NCI-H187 treated with DMSO at 0.1 percent for 48 hours (cell line): ENCODE results near the gene USP40.

Experiments used
- DNase-seq: peaks from one replicate; lab custom pipeline; 2025; lab: John Stamatoyannopoulos, UW

The USP40 gene

DNA sequence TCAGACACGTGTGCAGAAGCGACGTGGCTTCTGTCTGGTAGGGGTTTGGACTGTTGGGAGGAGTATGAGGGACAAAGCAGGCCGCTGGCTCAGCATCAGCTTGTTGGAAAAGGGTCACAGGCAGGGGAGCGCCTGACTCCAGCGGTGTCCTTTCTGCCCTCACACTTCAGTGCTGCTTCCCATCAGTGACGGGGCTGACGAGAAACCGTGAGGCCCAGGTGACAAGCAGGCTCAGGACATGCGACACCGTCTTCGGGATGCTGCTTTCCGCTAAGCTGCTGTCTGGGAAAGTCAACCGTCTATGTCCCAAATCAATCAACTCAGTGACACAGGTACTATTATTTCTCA is 90.5 kb downstream of the USP40 start:
- DNase-seq = no peak

DNA sequence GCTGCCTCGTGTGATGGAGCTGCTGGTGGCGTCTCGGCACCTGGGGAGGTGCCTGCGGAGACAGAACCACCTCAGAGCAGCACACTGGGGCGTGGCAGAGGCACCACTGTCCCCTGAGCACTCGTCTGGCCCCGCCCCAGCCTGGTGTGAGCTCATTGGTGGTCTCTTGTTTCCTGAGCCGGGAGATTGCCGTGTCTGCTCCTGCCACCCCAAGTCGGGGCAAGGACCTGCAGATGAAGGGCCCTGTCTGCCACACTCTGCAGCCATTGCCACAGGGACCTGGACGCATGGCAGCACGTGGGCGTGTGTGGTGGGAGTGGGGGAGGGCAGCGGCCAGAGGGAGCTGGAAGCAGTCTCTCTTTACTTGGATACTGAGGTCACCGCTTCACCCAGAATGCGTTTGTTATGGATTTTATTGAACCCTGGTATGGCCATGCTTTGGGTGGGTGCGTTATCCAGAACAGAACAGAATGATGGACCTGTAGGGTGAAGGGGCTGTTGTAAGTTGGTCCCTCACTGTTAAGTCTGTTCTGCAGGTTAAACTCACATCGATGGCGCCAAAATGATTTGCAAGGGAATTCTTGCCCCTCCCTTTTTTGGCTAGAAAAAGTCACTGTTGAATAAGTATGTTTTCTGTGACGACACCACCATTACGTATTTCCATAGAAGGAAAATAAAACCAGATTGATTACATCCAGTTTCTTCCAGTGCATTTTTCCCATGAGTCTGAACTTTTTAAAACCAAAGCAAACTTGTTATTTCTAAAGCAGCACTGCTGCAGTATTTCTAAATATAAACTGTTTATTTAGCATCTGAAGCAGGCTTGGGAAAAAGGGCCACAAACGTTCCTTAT is 92.0 kb downstream of the USP40 start:
- no peak for DNase-seq

DNA sequence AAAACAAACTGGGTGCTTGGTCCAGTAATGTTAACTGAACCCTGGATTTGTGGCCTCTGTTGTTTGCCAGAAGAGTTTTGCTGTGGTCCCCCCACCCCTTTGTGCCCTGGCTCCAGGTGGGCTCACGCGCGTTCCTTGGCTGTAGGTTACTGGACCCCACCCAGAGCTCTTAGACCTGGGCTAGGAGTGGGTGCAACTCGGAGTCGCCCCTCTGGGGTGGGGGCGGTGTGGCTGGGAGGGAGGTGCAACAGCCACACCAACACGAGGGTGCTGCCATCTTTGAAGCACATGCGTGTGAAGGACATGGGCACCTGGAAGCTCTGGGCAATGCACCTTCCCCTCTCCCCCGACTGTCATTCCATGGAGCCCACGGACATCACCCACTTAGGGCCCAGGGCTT is 92.7 kb downstream of the USP40 start:
- DNase-seq = no peak

DNA sequence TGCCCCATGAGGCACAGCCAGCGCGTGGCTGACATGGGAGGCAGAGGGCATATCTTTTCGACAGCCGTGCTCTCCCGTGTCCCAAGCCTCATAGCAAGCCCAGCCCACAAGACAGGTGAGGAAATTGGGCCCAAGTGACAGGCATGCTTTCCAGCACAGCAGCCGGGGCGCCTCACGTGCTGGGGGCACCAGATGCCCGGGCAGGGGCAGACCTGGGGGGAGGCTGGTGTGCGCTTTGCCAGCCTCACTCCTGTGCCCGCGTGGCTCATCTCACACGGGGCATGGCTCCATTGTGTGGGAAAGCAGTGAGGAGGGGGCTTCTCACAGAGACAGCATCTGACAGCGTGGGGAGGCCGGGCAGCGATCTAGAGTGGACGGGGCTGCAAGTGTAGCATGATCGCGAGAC is 93.2 kb downstream of the USP40 start:
- DNase-seq = no peak

DNA sequence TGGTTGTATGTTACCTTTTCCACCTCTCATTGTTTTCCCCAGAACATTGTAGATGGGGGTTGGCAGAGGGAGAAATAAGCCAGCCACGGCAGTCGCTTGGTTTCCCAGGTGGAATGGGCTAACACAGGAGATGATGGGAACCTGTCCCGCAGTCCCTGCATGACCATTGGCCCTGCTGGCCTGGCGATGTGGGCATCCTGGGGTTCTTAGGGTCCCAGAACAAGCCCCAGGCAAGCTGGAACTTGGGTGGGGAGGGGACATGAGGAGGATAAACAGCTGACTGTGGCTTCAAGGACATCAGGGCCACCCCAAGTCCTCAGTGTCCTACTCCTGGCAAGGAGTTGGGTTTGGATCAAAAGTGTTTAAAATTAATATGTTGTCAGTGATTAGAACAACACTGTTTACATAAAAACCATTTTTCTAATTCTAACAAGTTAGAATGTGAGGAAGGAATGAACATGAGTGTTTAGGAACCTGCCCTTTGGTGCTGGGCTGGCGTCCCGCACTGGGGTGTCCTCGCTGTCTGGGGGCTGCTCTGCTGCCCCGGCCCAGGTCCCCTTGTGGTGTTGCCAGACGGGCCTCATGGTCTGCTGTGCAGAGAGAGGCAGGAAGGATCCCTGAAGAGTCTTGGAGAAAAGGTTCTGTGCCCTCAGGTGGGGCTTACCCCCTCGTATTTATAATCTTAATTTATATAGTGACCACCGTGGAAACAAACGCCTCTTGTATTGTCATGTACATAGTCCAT is 95.1 kb downstream of the USP40 start:
- DNase-seq = no peak

DNA sequence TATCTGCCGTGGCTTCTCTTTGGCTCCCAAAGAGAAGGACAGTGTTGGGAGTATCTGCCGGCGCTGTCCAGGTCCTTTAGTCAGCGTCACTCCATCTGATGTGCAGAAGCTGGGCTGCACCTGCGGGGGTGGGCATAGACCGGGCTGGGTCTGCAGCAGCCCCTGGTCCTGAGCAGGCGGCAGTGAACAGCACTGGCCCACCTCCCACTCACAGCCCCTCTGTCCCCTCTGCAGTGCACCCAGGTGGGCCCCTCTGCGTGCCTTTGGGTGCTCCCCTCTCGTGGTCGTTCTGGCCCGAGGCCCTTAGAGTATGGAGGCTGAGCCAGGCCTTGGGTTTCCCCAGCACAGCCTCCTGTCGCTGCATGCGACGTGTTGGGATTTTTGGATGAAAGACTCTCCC is 95.7 kb downstream of the USP40 start:
- no peak for DNase-seq

DNA sequence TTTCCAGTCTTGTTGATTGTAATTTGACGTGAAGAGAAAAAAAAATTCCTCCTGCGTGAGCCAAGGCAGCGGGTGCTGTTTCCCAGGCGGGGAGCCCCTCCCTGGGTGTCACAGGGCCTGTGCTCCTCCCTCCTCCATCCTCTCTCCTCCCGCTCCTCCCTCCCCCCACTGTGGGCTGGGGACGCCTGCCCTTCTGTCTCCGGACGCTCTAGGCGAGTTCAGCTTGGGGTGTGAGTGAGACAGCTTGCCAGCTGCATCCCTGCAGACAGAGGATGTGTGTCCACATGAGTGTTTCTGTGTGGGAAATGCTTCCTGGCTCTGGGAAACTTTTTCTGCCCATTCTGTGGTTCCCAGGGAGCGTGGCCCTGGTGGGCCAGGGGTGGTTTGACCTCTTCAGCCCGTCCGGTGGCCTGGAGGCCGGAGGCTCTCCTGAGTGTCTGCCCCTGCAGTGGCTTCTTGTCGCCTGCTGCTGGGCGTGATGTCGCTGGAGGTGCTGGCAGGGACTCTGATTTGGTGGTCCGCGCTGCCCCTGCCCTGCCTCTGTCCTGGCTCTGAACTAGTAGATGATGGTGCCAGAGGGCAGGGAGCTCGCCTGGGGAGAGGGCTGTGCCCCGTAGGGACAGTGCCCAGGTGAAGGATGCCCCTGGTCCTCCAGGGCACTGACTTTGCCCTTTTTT is 96.4 kb downstream of the USP40 start:
- no peak for DNase-seq

DNA sequence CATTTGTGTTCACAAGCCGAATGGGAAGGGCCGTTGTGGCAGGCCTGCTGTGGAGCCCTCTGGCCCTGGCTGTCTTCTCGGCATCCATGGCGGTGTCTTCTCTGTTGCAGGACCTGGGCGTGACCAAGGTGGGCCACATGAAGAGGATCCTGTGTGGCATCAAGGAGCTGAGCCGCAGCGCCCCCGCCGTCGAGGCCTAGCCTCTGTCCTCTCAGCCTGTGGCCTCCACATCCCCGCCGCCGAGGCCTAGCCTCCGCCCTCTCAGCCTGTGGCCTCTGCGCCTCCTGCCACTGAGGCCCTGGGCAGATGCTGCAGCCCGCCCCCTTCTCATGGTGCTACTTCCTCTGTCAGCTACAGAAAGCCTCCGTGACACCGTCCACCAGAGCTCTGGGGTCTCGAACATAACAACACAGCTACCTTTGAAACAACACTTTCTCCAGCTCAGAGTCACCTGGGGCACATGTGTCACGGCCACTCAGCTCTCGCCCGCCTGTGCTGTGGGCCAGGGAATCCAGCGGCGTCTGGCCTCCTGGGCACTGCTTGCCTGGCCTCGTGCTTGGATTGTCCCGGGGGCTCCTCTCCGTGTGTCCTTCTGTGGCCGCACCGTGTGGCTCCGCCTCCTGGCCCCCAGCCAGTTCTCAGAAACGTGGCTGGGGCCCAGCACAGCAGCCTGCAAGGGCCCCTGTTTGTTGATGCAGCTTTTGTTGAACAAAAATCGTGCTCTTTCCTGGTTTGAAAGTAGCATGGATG is 97.1 kb downstream of the USP40 start:
- DNase-seq = no peak

DNA sequence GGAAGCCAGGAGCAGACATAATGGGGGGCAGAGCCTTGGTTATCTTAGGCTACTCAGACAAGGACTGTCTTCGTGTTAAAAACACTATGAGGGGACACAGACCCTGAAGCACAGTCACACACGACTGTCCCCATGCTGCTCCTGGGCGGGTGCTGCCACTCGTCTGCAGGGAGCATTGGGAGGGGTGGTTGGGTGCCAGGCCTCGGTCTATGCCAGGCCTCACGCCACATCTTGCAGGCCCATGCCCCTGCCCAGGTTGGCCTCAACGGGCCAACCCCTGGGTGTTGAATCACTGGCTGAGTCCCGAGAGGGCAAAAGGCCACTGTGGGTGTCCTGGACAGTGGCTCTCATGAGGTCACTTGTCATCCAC is 97.9 kb downstream of the USP40 start:
- no peak for DNase-seq

DNA sequence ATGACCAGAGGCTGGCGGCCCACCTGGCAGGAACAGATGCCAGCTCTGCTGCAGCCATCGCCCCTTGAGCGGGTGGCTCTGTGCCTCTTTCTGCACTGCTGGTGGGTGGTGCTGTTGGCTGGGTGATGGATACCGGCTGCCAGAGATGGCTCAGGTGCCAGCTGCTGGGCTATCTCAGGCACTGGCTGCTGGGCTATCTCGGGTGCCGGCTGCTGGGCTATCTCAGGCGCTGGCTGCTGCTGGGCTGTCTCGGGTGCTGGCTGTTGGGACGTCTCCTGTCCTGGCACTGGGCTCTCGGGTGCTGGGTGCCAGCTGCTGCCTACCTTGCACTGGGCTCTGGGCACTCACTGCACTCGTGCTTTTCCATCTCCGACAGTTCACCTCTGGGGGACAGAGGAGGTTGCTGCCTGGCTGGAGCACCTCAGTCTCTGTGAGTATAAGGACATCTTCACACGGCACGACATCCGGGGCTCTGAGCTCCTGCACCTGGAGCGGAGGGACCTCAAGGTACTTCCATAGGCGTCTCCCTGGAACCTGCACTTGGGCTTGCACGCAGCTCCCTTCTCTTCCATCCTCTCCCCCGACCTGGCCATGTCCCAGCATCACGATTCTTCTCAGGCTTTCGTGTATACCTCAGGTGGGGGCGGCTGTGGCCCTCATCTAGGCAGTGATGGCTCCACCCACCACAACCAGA is 98.4 kb downstream of the USP40 start:
- no peak for DNase-seq

DNA sequence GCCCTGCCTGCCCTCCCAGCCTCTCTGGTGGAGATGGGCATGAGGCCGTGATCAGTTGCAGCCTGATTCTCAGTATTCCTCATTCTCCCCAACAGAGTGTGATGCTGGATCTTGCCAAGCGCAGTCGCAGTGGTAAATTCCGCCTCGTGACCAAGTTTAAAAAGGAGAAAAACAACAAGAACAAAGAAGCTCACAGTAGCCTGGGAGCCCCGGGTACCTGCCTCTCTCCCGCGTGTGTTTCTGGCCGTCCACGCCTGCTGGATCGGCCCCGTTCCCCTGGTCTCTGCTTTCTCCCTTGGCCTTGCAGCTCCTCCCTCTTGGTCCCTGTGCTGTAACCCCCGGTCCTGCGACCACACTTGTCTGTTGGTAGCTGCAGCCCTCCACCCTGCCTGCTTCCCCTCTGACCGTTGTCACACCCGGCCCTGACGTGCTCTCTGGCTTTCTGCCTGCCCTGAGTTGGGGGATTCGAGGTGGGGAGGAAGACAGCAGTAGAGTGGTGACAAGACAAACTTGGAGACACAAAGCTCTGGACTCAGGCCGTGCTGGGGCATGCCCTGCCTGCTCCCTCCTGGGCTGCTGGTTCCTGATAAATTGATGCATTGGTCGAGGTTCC is 99.5 kb downstream of the USP40 start:
- no peak for DNase-seq

DNA sequence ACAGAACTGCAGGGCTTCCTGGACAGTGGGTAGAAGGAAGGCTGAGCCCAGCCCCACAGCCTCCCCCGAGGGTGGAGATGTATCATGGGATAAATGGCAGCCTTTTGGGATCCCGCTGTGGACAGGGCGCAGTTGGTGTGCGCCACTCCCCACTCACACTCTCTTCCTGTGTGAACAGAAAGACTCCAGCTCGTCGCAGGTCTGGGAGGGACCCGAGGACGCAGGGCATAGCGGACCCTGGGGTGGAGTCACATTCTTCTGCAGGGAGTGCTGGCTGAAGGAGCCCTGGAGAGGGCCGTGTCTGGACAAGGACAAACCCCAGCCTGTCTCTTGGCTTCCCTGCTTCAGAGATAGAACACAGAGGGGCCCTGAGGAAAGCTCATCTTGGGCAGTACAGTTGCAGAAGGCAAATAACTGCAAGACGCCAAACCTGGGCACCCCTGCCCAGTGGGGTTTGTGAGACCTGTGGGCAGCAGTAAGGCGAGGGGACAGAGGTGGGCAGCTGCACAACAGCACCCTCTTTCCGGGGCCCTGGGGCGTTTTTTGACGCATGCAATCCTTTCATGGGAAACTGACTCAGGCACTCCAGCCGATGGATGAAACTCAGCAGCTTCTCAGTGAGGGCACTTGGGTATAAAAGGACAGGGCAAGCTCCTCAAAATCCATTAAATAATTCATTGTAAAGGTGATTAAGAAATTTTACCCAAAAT is 101.9 kb downstream of the USP40 start:
- no peak for DNase-seq

DNA sequence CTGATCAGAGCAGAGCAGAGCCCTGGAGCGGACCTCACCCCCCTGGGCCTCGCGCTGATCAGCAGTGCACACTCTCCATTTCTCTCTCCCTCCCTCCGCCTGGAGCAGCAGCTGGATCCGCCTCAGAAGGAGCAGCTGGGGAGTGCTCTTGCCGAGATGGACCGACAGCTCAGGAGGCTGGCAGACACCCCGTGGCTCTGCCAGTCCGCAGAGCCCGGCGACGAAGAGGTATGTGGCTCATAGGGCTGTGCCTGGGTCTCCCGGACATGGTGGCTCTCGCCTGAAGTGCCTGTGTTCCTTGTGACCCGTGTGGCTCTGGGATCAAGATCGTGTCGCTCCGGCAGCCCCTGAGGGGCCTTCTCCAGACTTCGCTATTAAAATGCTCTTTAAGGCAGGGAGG is 102.5 kb downstream of the USP40 start:
- DNase-seq = no peak

DNA sequence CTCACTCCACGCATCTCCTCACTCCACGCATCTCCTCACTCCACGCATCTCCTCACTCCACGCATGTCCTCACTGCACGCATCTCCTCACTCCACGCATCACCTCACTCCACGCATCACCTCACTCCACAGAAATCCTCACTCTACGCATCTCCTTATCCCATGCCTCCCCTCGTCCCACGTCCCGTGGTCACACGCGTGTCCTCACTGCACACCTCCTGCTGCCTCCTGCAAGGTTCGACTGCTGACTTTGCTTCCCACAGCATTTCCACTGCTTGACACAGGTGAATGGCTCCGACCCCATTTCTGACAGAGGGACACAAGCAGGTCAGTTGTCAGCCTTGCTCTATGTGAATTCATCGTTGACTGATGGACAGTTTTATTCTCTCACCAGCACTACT is 103.0 kb downstream of the USP40 start:
- no peak for DNase-seq

DNA sequence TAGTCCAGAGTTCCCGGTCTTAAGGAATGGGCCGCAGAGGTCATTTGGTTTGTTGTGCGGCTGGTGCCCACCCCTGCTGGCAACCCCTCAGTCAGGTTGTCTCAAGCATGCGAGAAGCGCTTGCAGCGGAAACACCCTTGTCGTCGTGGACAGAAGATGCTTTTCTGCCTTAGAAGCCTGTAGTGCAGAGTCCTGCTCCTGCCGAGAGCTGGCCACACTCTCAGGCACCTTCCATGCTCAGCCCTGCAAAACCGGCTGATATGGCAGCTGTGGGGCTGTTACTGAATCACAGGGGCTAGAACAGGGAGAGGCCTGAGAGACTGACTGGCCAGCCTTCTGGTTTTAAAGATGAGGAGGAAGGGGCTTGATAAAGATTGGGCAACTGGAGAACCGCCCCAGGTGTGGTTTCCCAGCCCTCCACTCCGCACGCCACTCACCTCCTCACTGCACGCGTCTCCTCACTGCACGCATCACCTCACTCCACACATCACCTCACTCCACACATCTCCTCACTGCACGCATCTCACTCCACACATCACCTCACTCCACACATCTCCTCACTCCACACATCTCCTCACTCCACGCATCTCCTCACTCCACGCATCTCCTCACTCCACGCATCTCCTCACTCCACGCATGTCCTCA is 103.6 kb downstream of the USP40 start:
- no peak for DNase-seq

DNA sequence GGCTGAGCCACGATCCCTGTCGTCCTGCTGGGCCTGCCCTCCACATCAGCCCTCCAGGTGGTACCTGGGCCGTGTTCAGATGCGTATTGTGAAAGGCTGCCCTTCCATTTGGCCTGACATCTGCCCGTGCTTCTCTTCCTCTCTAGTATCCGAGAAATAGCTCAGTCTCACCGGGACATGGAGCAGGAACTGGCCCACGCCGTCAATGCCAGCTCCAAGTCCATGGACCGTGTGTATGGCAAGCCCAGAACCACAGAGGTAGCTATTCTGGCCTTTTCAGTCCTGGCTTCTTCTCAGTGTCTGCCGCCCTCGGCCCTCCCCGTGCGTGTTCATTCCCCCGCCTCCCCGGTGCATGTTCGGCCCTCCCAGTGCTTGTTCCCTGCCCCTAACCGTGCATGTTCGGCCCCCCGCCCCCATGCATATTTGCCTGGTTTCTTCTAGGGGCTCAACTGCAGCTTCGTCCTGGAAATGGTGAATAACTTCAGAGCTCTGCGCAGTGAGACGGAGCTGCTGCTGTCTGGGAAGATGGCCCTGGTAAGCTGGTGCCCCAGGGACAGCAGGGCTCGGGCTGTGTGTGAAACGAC is 104.3 kb downstream of the USP40 start:
- DNase-seq = no peak

DNA sequence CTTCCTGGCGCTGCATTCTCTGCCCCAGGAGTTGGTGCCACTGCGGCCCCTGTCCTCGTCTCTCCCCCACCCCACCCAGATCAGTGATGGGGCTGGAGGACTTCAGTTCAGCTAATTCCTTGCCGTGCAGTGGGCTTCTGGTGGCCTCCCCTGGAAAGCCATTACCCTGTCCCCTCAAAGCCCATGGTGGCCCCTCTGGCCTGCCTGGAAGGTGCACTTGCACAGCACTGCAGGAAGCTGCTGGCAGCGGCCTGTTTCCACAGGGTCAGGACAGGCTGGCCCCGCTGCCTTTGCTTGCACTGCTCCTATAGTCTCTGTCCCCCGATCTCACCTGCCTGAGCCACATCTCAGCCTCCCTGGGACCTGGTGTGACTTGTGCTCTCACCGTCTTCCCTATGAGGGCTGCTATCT is 105.1 kb downstream of the USP40 start:
- no peak for DNase-seq

DNA sequence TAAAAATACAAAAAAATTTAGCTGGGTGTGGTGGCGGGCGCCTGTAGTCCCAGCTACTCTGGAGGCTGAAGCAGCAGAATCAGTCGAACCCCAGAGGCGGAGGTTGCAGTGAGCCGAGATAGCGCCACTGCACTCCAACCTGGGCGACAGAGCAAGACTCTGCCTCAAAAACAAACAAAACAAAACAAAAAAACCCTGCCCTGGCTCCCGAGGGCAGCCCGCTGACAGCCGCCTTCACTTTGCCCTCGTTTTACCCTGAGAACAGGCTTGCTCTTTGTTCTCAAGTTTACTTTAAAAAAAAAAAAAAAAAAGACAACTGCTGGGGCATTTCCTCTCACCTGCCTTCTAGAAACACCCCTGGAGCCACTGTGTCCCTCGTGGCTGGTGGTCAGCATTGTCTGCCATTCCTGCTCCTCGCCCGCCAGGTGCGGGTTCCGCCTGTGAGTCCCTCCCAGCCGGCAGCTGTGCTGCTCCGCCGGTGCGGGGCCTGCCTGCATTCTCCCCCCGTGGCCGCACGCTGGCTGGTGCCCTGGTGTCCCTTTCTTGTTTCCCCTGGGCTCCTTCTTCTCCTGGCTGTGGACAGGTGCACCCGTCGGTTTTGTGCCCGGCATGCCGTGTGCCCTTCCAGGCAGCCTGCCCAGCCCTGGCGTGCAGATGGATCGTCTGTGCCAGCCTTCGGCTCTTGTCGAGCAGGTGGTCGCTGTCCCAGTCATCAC is 105.7 kb downstream of the USP40 start:
- no peak for DNase-seq

DNA sequence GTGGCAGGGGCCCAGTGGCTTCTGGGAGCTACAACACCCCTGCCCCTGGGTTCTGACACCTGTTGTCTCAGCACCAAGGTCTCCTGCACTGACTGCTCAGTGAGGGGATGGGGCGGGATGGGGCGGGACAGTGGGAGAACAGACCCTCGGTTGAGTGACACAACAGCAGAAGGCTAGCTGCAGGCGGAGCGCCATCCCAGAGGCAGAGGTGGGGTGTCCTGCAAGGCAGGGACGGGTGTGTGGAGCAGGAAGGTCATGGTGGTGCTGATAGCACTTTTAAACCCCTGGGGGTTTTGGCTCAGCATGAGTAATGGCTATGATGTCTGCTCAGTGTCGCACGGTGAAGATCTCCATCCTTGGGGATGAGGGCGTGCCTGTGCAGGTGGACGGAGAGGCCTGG is 107.2 kb downstream of the USP40 start:
- no peak for DNase-seq
